ENCODE data around the gene CDIPT.

The CDIPT gene

DNA sequence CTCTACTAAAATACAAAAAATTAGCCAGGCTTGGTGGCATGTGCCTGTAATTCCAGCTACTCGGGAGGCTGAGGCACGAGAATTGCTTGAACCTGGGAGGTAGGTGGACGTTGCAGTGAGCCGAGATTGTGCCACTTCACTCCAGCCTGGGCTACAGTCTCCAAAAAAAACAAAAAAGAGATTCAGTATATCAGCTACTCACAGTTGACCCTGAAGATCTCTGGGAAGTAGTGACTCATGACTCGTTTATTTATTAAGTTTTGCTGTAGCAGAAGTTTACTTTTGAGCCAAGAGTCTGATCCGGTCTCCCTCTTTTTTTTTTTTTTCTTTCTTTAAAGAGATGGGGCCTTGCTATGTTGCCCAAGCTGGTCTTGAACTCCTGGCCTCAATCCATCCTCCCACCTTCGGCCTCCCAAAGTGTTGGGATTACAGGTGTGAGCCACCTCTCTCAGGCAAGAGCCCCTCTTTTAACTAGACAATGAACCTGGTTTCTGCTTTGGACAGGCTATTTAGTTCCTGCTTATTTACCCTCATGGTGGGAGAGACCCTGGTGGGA, 38.4 kb downstream of the CDIPT start:
- no peak for DNase-seq

DNA sequence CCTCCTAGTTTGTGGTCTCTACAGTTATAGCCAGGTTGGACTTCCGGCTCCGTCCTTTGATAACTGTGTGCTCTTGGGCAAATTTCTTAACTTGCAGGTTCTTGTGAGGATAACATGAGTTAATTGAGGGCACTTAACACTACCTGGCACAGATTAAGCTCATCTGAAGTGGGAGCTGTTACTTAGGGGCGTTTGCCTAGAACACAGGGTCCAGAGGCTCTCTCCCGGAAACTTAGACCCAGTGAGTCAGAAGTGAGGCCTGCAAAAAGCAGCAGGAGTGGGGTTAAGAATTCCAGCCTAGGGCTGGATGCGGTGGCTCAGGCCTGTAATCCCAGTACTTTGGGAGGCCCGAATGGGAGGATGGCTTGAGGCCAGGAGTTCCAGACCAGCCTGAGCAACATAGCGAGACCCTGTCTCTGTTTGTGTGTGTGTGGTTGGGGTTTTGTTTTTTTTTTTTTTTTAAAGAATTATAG, 41.3 kb downstream of the CDIPT start:
- no peak for DNase-seq

DNA sequence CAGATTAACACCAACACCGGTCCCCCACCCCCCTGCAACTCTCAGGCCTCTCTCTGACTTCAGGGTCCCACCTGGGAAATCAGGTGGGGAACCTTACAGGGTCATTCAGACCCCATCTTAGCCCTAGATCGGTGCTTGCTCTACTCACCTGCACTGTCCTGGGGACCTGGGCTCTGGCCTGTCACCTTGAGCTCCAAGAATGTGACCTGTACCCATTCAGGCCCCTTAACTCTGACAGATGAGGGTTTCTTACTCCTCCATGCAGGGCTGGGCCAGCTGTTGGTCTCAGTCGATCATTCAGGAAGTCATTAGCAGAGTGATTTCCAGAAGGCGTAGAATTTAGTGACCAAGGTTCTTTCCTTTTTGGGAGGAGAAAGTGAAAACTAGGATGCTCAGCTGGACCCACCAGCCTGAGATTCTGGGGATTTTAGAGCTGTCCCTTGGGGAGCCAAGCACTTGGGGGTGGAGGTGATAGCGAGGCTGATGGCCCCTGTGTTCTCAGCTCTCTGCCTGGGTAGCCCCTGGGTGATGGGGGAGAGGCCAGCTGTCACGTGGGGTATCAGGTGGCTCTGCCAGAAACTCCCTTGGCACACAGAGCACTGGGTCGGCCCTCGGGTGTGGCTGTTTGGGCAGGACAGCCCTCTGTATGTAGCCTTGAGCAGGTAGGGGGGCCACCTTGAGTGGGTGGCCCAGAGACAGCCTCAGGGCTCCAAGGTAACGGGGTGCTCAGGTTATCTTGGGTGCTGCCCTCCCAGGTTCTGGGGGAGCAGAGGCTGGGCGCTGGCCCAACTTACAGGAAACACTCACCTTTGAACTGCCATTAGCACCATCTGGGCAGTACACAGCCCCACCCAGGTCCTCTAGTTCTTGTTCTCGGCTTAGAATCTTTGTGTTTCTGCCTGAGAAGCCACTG, 42.0 kb downstream of the CDIPT start:
- peak; percentile 63 to 74 for DNase-seq

DNA sequence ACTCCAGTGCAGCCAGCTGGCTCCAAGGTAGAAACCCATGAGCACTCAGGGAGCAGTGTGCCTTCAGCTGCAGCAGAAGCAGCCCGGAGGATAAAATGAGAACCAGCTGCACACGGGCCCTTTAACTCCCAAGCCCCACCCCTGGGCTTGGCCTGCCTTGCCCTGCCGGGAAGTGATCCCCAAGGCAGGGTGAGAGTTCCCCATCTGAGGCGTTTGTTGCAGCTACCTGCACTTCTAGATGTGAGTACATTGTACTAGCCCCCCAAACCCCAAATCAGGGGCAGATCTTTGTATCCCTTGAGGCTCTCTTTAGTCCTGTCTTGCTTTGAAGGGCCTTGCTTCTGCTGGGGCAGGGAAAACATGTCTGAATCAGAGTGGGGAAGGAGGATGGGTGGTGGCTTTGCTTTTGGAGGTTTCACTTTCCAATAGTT, 42.7 kb downstream of the CDIPT start, which contains the start of gene MVP:
TSS of gene MVP (plus strand) at position 192 of the 431 bp plus-strand sequence. CDS start 10,088 bp downstream, outside the sequence.
- DNase-seq: peak; percentile 64 to 70

- no peak for DNase-seq
Measured at GRCh38 chr16:29819506-29819905, 43.5 kb downstream of the CDIPT start.

DNA sequence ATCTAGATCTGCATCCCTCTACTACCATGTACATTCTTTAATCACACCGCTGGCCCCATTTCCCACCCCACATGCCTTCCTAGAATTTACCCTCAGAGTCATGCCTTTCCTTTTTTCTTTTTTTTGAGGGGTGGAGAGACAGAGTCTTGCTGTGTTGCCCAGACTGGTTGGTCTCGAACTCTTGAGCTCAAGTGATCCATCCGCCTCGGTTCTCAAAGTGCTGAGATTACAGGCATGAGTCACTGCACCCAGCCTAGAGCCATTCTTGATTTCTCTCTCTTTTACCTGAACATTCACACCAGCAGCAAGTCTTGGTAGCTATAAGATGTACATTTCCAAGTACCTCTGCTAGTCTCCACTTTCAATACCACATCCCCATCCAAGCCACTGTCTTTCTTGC, 44.9 kb downstream of the CDIPT start:
- DNase-seq: no peak

- DNase-seq: peak; percentile 76 to 81
Measured at GRCh38 chr16:29816694-29817441, 46.2 kb downstream of the CDIPT start.

GRCh38 chr16:29815793-29816693, 47.0 kb downstream of the CDIPT start, which contains the start of gene PAGR1:
Gene PAGR1 (plus strand): TSS chr16:29816152. CDS start chr16:29816526, 374 bp downstream.
- DNase-seq: peak; percentile 98 to 99

- DNase-seq: peak; percentile 59 to 65
Measured at GRCh38 chr16:29815032-29815721, 47.8 kb downstream of the CDIPT start.

GRCh38 chr16:29814592-29814991, 48.4 kb downstream of the CDIPT start:
- no peak for DNase-seq

DNA sequence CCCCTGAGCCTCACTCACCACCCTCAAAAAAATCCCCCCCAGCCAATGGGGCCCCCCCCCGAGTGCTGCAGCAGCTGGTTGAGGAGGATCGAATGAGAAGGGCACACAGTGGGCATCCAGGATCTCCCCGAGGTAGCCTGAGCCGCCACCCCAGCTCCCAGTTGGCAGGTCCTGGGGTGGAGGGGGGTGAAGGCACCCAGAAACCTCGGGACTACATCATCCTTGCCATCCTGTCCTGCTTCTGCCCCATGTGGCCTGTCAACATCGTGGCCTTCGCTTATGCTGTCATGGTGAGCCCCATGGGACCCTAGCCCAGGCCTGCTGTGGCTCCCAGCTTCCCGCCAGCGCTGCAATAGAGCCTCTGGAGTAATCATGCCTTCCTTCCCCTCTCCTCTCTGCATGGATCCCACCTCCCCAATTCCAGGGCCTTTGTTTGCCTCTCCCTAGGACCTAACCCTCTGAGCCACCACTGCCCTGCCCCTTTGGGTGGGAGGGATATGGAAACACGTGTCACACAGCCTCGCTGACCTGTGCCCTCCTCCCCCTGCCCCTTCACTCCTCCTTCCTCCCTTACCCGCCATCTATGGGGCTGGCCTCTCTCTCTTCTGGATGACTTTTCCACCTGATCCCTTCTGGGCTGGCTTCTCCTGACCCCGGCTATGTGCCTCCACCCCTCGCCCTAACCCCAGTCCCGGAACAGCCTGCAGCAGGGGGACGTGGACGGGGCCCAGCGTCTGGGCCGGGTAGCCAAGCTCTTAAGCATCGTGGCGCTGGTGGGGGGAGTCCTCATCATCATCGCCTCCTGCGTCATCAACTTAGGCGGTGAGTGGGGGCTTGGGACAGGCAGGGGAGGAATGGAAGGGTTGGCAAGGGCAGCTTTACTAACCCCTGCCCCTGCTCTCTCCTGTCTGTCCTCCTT, 49.1 kb downstream of the CDIPT start:
- DNase-seq: no peak

DNA sequence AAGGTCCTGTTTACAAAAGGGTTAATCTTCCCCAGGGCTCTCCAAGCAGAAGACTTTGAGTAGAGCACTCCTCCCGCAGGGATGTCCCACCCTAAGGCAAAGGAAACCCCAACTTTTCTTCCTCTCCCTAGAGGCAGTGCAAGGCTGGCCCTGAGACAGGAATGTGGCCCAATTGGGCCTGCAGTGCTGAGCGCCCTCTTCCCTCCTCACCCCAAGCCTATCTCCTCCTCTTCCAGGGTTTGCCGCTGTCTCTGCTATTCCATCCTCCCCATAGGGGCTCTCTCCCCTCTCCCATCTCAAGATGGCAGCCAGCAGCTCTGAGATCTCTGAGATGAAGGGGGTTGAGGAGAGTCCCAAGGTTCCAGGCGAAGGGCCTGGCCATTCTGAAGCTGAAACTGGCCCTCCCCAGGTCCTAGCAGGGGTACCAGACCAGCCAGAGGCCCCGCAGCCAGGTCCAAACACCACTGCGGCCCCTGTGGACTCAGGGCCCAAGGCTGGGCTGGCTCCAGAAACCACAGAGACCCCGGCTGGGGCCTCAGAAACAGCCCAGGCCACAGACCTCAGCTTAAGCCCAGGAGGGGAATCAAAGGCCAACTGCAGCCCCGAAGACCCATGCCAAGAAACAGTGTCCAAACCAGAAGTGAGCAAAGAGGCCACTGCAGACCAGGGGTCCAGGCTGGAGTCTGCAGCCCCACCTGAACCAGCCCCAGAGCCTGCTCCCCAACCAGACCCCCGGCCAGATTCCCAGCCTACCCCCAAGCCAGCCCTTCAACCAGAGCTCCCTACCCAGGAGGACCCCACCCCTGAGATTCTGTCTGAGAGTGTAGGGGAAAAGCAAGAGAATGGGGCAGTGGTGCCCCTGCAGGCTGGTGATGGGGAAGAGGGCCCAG, 50.0 kb downstream of the CDIPT start:
- no peak for DNase-seq

- peak; percentile 66 to 71 for DNase-seq
Measured at GRCh38 chr16:29811896-29812665, 50.9 kb downstream of the CDIPT start, which contains the start of gene PRRT2. Gene PRRT2 (plus strand): TSS chr16:29812193. CDS start chr16:29813055, 862 bp downstream.

DNA sequence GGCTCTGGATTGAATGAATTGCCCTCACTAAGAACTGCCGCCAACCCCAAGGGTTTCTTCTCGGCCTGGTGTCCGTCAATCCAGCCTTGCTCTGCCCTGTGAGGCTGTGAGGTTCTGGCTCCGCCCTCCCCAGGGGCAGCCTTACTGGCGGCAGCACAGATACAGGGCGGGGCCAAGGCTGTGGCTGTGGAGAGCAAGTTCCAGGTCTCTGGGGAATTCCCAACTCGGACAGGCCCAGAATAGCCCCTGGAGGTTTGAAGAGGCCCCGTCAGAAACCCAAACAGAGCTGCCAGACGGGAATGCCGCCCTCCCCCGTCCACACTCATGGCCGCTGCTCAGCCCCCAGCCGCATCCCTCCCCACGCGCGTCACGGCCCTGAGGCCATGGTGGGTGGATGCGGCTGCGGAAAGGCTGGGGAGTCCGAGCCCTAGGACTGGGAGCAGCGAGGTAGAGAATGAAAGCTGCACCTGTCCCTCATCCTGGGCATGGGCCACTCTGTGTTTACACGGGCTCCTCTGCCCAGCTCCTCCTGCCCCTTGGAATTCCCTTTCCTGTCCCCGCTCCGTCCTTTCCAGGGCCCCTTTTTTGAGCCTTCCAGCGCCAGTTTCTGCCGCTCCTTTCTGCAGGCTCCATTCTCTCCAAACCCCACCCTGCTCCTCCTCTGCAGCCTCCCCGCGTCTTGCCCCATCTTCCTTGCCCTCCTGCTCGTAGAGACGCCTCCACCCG, 51.7 kb downstream of the CDIPT start:
- DNase-seq: peak; percentile 87 to 92

- DNase-seq: no peak
Measured at GRCh38 chr16:29810699-29811169, 52.3 kb downstream of the CDIPT start.

GRCh38 chr16:29809850-29810698, 53.0 kb downstream of the CDIPT start:
- peak; percentile 46 to 51 for DNase-seq

Measured in activated CD4-positive, alpha-beta T cell treated with anti-CD3 and anti-CD28 coated beads, Interleukin-2, amount 50 U/mL, for 48 hours (primary cell).